Measurements from ENCODE around the gene ARHGDIG.

The ARHGDIG gene

DNA sequence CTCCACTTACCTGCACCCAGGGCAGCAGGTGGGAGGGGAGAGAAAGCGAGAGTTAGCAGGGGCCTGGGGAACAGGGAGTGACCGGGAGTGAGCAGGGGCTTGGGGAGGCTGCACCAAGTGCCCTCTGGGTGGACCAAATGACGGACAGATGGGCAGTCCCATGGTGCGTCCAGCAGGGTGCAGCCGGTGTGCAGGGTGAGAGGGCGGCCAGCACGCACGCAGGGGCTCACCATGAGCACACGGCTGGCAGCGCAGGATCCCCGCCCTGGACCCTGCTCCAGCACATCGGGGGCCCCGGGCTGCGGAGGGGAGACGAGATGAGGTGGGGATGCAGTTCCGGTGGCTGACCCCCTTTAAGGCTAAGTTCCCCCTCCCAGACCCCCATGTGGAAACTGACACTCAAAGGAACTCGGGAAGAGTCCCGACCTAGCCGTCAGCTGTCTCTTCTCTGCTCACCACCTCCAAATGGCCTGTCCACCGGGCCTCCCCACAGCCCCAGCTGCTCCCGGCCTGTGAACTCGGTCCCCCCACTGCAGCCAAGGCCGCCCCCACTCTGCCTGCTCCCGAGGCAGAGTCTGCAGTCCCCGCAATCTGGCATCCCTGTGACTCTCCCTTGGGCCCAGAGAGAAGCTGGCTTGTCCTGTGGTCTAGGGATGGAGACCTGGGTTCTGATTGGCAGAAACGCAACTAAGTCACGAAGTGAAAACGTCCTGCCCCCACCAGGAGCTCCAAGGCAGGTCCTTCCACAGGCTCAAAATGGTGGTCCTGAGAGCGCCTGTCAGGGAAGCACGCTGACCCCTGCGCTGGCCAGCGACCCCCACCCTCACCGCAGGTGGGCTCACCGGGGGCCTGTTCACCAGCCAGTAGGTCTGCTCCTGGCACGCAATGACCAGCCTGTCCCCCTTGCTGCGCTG is 7.5 kb upstream of the ARHGDIG start:
- Histone ChIP-seq H3F3A (ENCODE audit: insufficient read depth) (no peaks in the 10 kb centered on the region), H3K27ac (ENCODE audit: low read depth, low read length) (no peak overlapping the region), H3K9me2 (replicated peaks; ENCODE audit: insufficient read depth, low read length) (no peaks in the 10 kb centered on the region), H3K9ac (ENCODE audit: low read length) (no peak overlapping the region), H3K27me3 (ENCODE audit: low read length) (no peaks in the 10 kb centered on the region), H3K9me3 (ENCODE audit: insufficient read depth, low read length) (no peaks in the 10 kb centered on the region), H3K36me3 (ENCODE audit: low read length) (no peaks in the 10 kb centered on the region), H2AFZ (ENCODE audit: low read depth, low read length, severe bottlenecking) (no peak overlapping the region), H3K4me2 (ENCODE audit: low read depth, low read length, poor library complexity, severe bottlenecking) (no peak overlapping the region), H3K79me2 (ENCODE audit: insufficient read depth, low read length) (no peaks in the 10 kb centered on the region), H3K4me3 (ENCODE audit: insufficient read depth, low read length, poor library complexity, severe bottlenecking) (no peak overlapping the region), H4K20me1 (ENCODE audit: low read depth, low read length) (no peaks in the 10 kb centered on the region)
- TF ChIP-seq EZH2phosphoT487 (conservative IDR thresholded peaks at IDR 0.05; ENCODE audit: low read length): no peak
- TF ChIP-seq CTCF (IDR thresholded peaks at IDR 0.05; ENCODE audit: insufficient read depth, low read length, poor library complexity, severe bottlenecking): no peak

- Histone ChIP-seq H3K9me2 (replicated peaks; ENCODE audit: insufficient read depth, low read length) (no peaks in the 10 kb centered on the region), H3K9ac (ENCODE audit: low read length) (no peak overlapping the region), H2AFZ (ENCODE audit: low read depth, low read length, severe bottlenecking) (no peak overlapping the region), H3K27ac (ENCODE audit: low read depth, low read length) (no peak overlapping the region), H3K27me3 (ENCODE audit: low read length) (no peaks in the 10 kb centered on the region), H3K36me3 (ENCODE audit: low read length) (no peaks in the 10 kb centered on the region), H3K9me3 (ENCODE audit: insufficient read depth, low read length) (no peaks in the 10 kb centered on the region), H4K20me1 (ENCODE audit: low read depth, low read length) (no peaks in the 10 kb centered on the region), H3F3A (ENCODE audit: insufficient read depth) (no peaks in the 10 kb centered on the region), H3K4me2 (ENCODE audit: low read depth, low read length, poor library complexity, severe bottlenecking) (no peak overlapping the region), H3K4me3 (ENCODE audit: insufficient read depth, low read length, poor library complexity, severe bottlenecking) (no peak overlapping the region), H3K79me2 (ENCODE audit: insufficient read depth, low read length) (no peaks in the 10 kb centered on the region)
- TF ChIP-seq EZH2phosphoT487 (conservative IDR thresholded peaks at IDR 0.05; ENCODE audit: low read length) (no peak), CTCF (IDR thresholded peaks at IDR 0.05; ENCODE audit: insufficient read depth, low read length, poor library complexity, severe bottlenecking) (no peak)
These were observed 6.6 kb upstream of the ARHGDIG start for GRCh38 chr16:273547-274421.

DNA sequence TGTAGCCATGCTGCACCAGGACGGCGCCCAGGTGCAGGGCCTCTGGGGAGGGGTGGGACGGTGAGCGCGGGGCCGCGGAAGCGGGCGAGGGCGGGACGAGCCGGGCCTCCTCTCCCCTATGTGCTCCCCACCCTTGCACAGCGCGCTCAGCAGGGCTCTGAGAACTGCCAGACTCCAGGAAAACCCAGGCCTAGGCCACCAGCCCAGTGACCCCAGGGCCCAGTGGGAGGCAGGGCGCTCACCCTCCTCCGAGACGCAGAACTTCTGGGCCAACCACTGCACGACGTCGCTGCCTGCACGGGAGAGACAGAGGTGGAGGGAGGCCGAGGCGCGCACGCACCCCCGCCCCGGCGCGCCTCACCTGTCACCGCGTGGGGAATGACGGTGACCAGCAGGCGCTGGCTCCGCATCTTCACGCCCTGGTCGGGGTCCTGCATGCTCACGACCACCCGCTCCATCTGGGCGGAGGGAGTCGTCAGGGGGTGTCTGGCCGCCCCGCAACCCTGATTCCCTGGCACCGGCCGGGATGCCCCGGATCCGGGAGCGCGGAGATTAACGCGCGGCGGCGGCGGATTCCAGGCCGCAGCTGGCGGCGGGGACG is 5.2 kb upstream of the ARHGDIG start:
- TF ChIP-seq EZH2phosphoT487 (conservative IDR thresholded peaks at IDR 0.05; ENCODE audit: low read length): no peak
- TF ChIP-seq CTCF (IDR thresholded peaks at IDR 0.05; ENCODE audit: insufficient read depth, low read length, poor library complexity, severe bottlenecking): no peak
- H3K9me3 ChIP-seq (ENCODE audit: insufficient read depth, low read length): no peaks in the 10 kb centered on the region
- H3F3A ChIP-seq (ENCODE audit: insufficient read depth): no peaks in the 10 kb centered on the region
- H3K4me2 ChIP-seq (ENCODE audit: low read depth, low read length, poor library complexity, severe bottlenecking): no peak overlapping the region
- H2AFZ ChIP-seq (ENCODE audit: low read depth, low read length, severe bottlenecking): no peak overlapping the region
- no peaks in the 10 kb centered on the region for H3K36me3 ChIP-seq (ENCODE audit: low read length)
- H4K20me1 ChIP-seq (ENCODE audit: low read depth, low read length): no peaks in the 10 kb centered on the region
- no peak overlapping the region for H3K4me3 ChIP-seq (ENCODE audit: insufficient read depth, low read length, poor library complexity, severe bottlenecking)
- H3K9me2 ChIP-seq (replicated peaks; ENCODE audit: insufficient read depth, low read length): no peaks in the 10 kb centered on the region
- H3K9ac ChIP-seq (ENCODE audit: low read length): no peak overlapping the region
- H3K79me2 ChIP-seq (ENCODE audit: insufficient read depth, low read length): no peaks in the 10 kb centered on the region
- H3K27ac ChIP-seq (ENCODE audit: low read depth, low read length): no peak overlapping the region
- H3K27me3 ChIP-seq (ENCODE audit: low read length): no peaks in the 10 kb centered on the region

Measured in SU-DHL-6 (cell line).